HepG2 (cell line): ENCODE measurements around the gene FKBP9. TPM values are rescaled to one million over a fixed set of nuclear protein-coding genes. Genes with fewer than 3 reads are reported as not detected.

ENCODE experiments used
- ATAC-seq: fragments of 200-7000 bp; cut with Tn5 transposase; 3 replicates; pipeline ENCODE4 v1.9.1; 2020; ENCODE audit warnings: mild to moderate bottlenecking, moderate library complexity
- BruUV-seq: library from RNA; stranded (reverse); fragments of 400-500 nt; replicated peaks from 2 replicates; lab custom pipeline; 2021; lab: Mats Ljungman, UMichigan
- CTCF ChIA-PET: fragments of 300-600 bp; formaldehyde crosslinking; extraction: SDS; loops from one replicate; lab custom pipeline; 2021; ENCODE audit warnings: low total read pairs, inconsistent platforms, low intra/inter-chr PET ratio; lab: Yijun Ruan, JAX
- POLR2A ChIA-PET: fragments of 350-600 bp; sonication (Branson Sonifier 250); formaldehyde crosslinking; loops from one replicate; lab custom pipeline; 2020; ENCODE audit warnings: antibody characterized with exemption, inconsistent platforms; lab: Yijun Ruan, JAX
- DNase-seq: peaks from one replicate; pipeline ENCODE4 v3.0.0-alpha.2; 2015; ENCODE audit warnings: low spot score
- FAIRE-seq: peaks from 3 replicates; lab custom pipeline; 2011; peaks lifted over from hg19 to GRCh38; lab: Jason Lieb, UNC
- H2AFZ ChIP-seq: one replicate; pipeline ENCODE4 v1.6.1; 2011; ENCODE audit warnings: low read length, inconsistent platforms
- H3K27ac ChIP-seq: fragments of 300-600 bp; 3 replicates; pipeline ENCODE4 v1.8.0; 2011; ENCODE audit warnings: mixed run types, mild to moderate bottlenecking, mixed read lengths, low read length, inconsistent platforms; ENCODE audit not compliant: insufficient read depth; ENCODE audit errors: extremely low read length
- H3K27me3 ChIP-seq, 2 experiments: fragments of 200-600 bp in 1 of 2; 2 replicates in 1 of 2; 3 replicates in 1 of 2; pipeline versions ENCODE4 v1.6.0 to v1.8.0; 2011; ENCODE audit warnings: low read length in 2 of 2, mild to moderate bottlenecking in 2 of 2, moderate library complexity in 2 of 2, inconsistent platforms in 1 of 2; ENCODE audit not compliant: insufficient read depth in 2 of 2, control insufficient read depth in 1 of 2
- H3K36me3 ChIP-seq, 2 experiments: fragments of 200-600 bp in 1 of 2; replicated peaks in 1 of 2; 2 replicates in 1 of 2; 3 replicates in 1 of 2; pipeline versions ENCODE4 v1.5.1 to v1.8.0; 2011; ENCODE audit warnings: low read length in 2 of 2, inconsistent platforms in 1 of 2; ENCODE audit not compliant: insufficient read depth in 2 of 2, control insufficient read depth in 1 of 2
- H3K4me1 ChIP-seq: 2 replicates; pipeline ENCODE4 v1.5.1; 2012; ENCODE audit warnings: low read length, inconsistent platforms; ENCODE audit not compliant: insufficient read depth
- H3K4me2 ChIP-seq: 2 replicates; pipeline ENCODE4 v1.6.0; 2011; ENCODE audit warnings: low read depth, low read length, inconsistent platforms
- H3K4me3 ChIP-seq, 3 experiments: fragments of 200-600 bp in 1 of 3; sonication (generic), shearing (Covaris generic) in 1 of 3; replicated peaks in 1 of 3; 2 replicates each; pipeline ENCODE4 v1.5.1; 2011 to 2016; ENCODE audit warnings: low read length in 3 of 3, inconsistent platforms in 2 of 3, low read depth in 2 of 3, mild to moderate bottlenecking in 2 of 3, control low read depth in 1 of 3, mixed read lengths in 1 of 3; ENCODE audit not compliant: insufficient read depth in 1 of 3
- H3K79me2 ChIP-seq: one replicate; pipeline ENCODE4 v1.6.1; 2011; ENCODE audit warnings: low read length, inconsistent platforms; ENCODE audit not compliant: insufficient read depth
- H3K9ac ChIP-seq: 2 replicates; pipeline ENCODE4 v1.6.0; 2011; ENCODE audit warnings: mild to moderate bottlenecking, low read depth, low read length, inconsistent platforms; ENCODE audit not compliant: insufficient read depth
- H3K9me3 ChIP-seq: 2 replicates; pipeline ENCODE4 v1.5.1; 2012; ENCODE audit warnings: mild to moderate bottlenecking, low read length
- H4K20me1 ChIP-seq: 2 replicates; pipeline ENCODE4 v1.6.0; 2011; ENCODE audit warnings: inconsistent platforms, mild to moderate bottlenecking, low read length, moderate library complexity; ENCODE audit not compliant: insufficient read depth
- CEBPG ChIP-seq: IDR thresholded peaks from 2 replicates; pipeline ENCODE4 v1.6.1; 2016
- ZNF770 ChIP-seq: sonication (generic); formaldehyde crosslinking; IDR thresholded peaks from 2 replicates; pipeline ENCODE4 v1.5.0; 2020; ENCODE audit warnings: mild to moderate bottlenecking, missing genetic modification reagents
- WGBS: methylation state at CpG from one replicate; pipeline ENCODE4 v1.1.6; 2017; ENCODE audit warnings: low lambda C conversion rate; 5-methylcytosine and 5-hydroxymethylcytosine counted together
- in situ Hi-C: cut with HindIII; loops from 2 replicates; pipeline ENCODE4 v1.10.0; 2017; ENCODE audit warnings: low pct_unique_long_range_greater_than_20kb; ENCODE audit not compliant: extremely low pct_ligation_motif_present
- intact Hi-C: fragments of 100-400 bp; cut with micrococcal nuclease; formaldehyde crosslinking; loops from one replicate; pipeline ENCODE4 v1.10.0; 2022; ENCODE audit not compliant: unreplicated experiment
- polyA plus RNA-seq, 8 experiments: library from polyadenylated mRNA; depleted of rRNA in 3 of 8; stranded (reverse) in 7 of 8; unstranded in 1 of 8; fragments of >200 nt; fragmentation: Illumina TruSeq in 4 of 8; extraction: Trizol in 4 of 8; gene quantifications; 2 replicates each; pipeline versions ENCODE4 v1.2.1 to v1.2.3, GENCODE V29; 2011 to 2016; ENCODE audit warnings: low read depth in 4 of 8, missing spikeins in 1 of 8, mixed read lengths in 1 of 8; ENCODE audit not compliant: insufficient read depth in 1 of 8
- total RNA-seq, 5 experiments: library from RNA; depleted of rRNA; stranded (reverse); fragments of >200 nt; fragmentation: Illumina TruSeq; extraction: Trizol; gene quantifications; 2 replicates each; pipeline ENCODE4 v1.2.3, GENCODE V29; 2016; ENCODE audit warnings: low read depth in 1 of 5

The FKBP9 gene
- total and polyA plus RNA-seq, 2 of the 13 experiments (the other 11 are each of a cell fraction or from before 2014, with no cell fraction given) = 34.0 to 41.5 TPM

- Histone ChIP-seq H3K9me3 (no peaks in the 10 kb centered on the region), H3K4me3 (no peak overlapping the region), H4K20me1 (no peaks in the 10 kb centered on the region), H3K4me1 (peaks cover 81% of the 10 kb centered on the region), H3K36me3 (no peaks in the 10 kb centered on the region), H3K9ac (no peak overlapping the region), H3K27me3 (no peaks in the 10 kb centered on the region), H3K27ac (no peak overlapping the region), H2AFZ (no peak overlapping the region), H3K4me2 (no peak overlapping the region), H3K79me2 (peaks cover 96% of the 10 kb centered on the region)
- FAIRE-seq (no peak), ATAC-seq (no peak), DNase-seq (no peak)
- 91% methylated on average over 8 of the region's 8 CpGs for WGBS
- no TSS peak for BruUV-seq
- ChIA-PET CTCF (no interaction called here), POLR2A (interaction anchor here (1.1 kb wide), 1 partner anchor 21 kb away, joined by 4 read pairs; the partner anchor contains the start of gene NT5C3A)
- intact Hi-C loops = loop anchor here (10.0 kb wide), 1 partner anchor 147 kb away; the partner anchor contains the start of gene KBTBD2
- TF ChIP-seq ZNF770 (CRISPR knock-in tag) (no peak), CEBPG (CRISPR knock-in tag) (0 out of 2 replicates have a peak, but pooled peaks have one; percentile 18)
- in situ Hi-C loops = no loop called here
Measured at GRCh38 chr7:33041631-33042428, 84.6 kb downstream of the FKBP9 start.
